ENCODE data around the gene ZFC3H1. TPM values are rescaled to one million over a fixed set of nuclear protein-coding genes. Genes with fewer than 3 reads are reported as not detected.
"Not testable (repeated sequence)": the region's sequence is repeated elsewhere in the genome, so short reads cannot be mapped to it uniquely, and the experiment has no call there.

ZFC3H1 gene
- total RNA-seq, 2 donors from 2014 or later, result 20.8 to 45.2 TPM

GRCh38 chr12:71584356-71584755 is 79.3 kb downstream of the ZFC3H1 start:
- Histone ChIP-seq H3K9me3 (no peaks in the 10 kb centered on the region), H3K4me3 (no peak overlapping the region), H3K4me1 (replicated peaks) (no peaks in the 10 kb centered on the region), H3K27me3 (replicated peaks; ENCODE audit: insufficient read depth) (no peaks in the 10 kb centered on the region), H3K27ac (no peak overlapping the region), H3K36me3 (no peaks in the 10 kb centered on the region)
- 94% methylated on average over 3 of the region's 3 CpGs for WGBS
- intact Hi-C loops (cut with DNase I), result no loop called here
- TF ChIP-seq POLR2AphosphoS5 (IDR thresholded peaks at IDR 0.05) (no peak), POLR2A (IDR thresholded peaks at IDR 0.05) (no peak), CTCF (IDR thresholded peaks at IDR 0.05) (no peak)
- DNase-seq (ENCODE audit: low spot score), result no peak

- Histone ChIP-seq H3K27ac (no peak overlapping the region), H3K9me3 (no peaks in the 10 kb centered on the region), H3K4me1 (replicated peaks) (no peaks in the 10 kb centered on the region), H3K36me3 (no peaks in the 10 kb centered on the region), H3K4me3 (no peak overlapping the region), H3K27me3 (replicated peaks; ENCODE audit: insufficient read depth) (no peaks in the 10 kb centered on the region)
- 93% methylated on average over 2 of the region's 2 CpGs for WGBS
- DNase-seq (ENCODE audit: low spot score), result no peak
- intact Hi-C loops (cut with DNase I), result no loop called here
- TF ChIP-seq POLR2A (IDR thresholded peaks at IDR 0.05), result no peak
- no peak for TF ChIP-seq POLR2AphosphoS5 (IDR thresholded peaks at IDR 0.05)
- no peak for TF ChIP-seq CTCF (IDR thresholded peaks at IDR 0.05)
Measured at GRCh38 chr12:71582925-71583324, 80.7 kb downstream of the ZFC3H1 start.

GRCh38 chr12:71581206-71581605 is 82.4 kb downstream of the ZFC3H1 start:
- intact Hi-C loops (cut with DNase I), result no loop called here
- no peak for DNase-seq (ENCODE audit: low spot score)
- Histone ChIP-seq H3K27me3 (replicated peaks; ENCODE audit: insufficient read depth) (no peaks in the 10 kb centered on the region), H3K4me3 (no peak overlapping the region), H3K9me3 (no peaks in the 10 kb centered on the region), H3K4me1 (replicated peaks) (no peaks in the 10 kb centered on the region), H3K36me3 (no peaks in the 10 kb centered on the region), H3K27ac (no peak overlapping the region)
- TF ChIP-seq CTCF (IDR thresholded peaks at IDR 0.05) (no peak), POLR2A (IDR thresholded peaks at IDR 0.05) (no peak), POLR2AphosphoS5 (IDR thresholded peaks at IDR 0.05) (no peak)
- 37% methylated on average over 3 of the region's 3 CpGs for WGBS

GRCh38 chr12:71578694-71579258 is 84.9 kb downstream of the ZFC3H1 start:
- 24% methylated on average over 5 of the region's 5 CpGs for WGBS
- no peaks in the 10 kb centered on the region for H3K36me3 ChIP-seq
- no peaks in the 10 kb centered on the region for H3K9me3 ChIP-seq
- no peak overlapping the region for H3K4me3 ChIP-seq
- DNase-seq (ENCODE audit: low spot score), result no peak
- intact Hi-C loops (cut with DNase I), result no loop called here
- TF ChIP-seq POLR2AphosphoS5 (IDR thresholded peaks at IDR 0.05), result no peak
- H3K4me1 ChIP-seq (replicated peaks), result no peaks in the 10 kb centered on the region
- no peak overlapping the region for H3K27ac ChIP-seq
- H3K27me3 ChIP-seq (replicated peaks; ENCODE audit: insufficient read depth), result no peaks in the 10 kb centered on the region

GRCh38 chr12:71576496-71576895 is 87.2 kb downstream of the ZFC3H1 start:
- no peaks in the 10 kb centered on the region for H3K4me1 ChIP-seq (replicated peaks)
- WGBS, result 38% methylated on average over 3 of the region's 3 CpGs
- TF ChIP-seq CTCF (IDR thresholded peaks at IDR 0.05) (no peak), POLR2A (IDR thresholded peaks at IDR 0.05) (no peak), POLR2AphosphoS5 (IDR thresholded peaks at IDR 0.05) (peak; percentile 59)
- no peaks in the 10 kb centered on the region for H3K9me3 ChIP-seq
- peak; percentile 48 for DNase-seq (ENCODE audit: low spot score)
- H3K36me3 ChIP-seq, result no peaks in the 10 kb centered on the region
- intact Hi-C loops (cut with DNase I), result no loop called here
- no peak overlapping the region for H3K27ac ChIP-seq
- H3K4me3 ChIP-seq, result no peak overlapping the region
- H3K27me3 ChIP-seq (replicated peaks; ENCODE audit: insufficient read depth), result no peaks in the 10 kb centered on the region

- H3K9me3 ChIP-seq; H3K4me1 ChIP-seq (replicated peaks); DNase-seq (ENCODE audit: low spot score); H3K27me3 ChIP-seq (replicated peaks; ENCODE audit: insufficient read depth); H3K4me3 ChIP-seq; H3K36me3 ChIP-seq; intact Hi-C loops (cut with DNase I); H3K27ac ChIP-seq: not testable (repeated sequence)
- 93% methylated on average over 6 of the region's 6 CpGs for WGBS
Measured at GRCh38 chr12:71569885-71570284, 93.8 kb downstream of the ZFC3H1 start.
